Stimulated activated CD8-positive, alpha-beta memory T cell treated with anti-CD3 and anti-CD28 coated beads, Interleukin-7, amount 100 ng/mL, for 4 hours (primary cell): ENCODE results near the gene SFMBT2.
A peak's percentile ranks its signal among the peaks of the same experiment; 100 is the strongest.

ENCODE experiments used
- DNase-seq, 2 donors: peaks; one replicate each; pipeline ENCODE4 v3.0.0-alpha.2; 2020; ENCODE audit warnings: low read depth in 2 of 2

SFMBT2 gene

DNA sequence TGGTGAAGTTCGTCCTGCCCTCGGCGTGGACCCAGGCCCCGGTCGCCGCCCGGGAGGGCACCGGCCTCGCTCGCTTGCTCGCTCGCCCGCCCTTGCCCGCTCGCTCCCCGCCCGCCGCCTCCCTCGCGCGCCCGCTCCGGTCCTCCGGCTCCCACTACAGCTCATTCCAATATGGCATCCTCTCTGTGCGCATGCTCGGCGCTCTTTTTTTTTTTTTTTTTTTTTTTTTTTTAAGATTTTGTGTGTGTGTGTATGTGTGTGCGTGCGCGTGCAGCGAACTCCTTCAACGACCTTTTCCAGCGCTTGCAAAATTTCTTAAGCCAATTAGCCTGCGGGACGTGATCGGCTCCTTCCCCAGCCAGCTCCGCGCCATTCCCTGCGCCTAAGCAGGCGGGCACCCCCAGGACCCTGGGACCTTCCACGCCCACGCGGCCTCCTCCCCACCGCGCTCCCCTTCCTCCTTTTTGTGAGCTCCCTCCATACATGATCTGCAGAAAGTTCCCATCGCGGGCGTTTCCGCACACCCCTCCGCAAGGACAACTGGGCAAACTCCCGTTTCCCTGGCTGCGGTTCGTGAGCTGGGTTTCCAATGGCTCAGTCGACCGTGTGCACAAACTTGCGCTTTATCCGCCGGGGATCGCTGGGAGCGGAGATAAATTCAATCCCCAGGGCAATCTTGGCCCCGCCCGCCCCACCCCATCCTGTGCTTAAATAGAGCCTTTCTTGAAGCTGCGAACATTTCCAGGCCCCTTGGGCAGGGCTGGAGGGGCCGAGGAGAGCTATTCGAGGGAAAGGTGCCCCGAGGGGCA lies at the start of gene SFMBT2:
TSS of gene SFMBT2 (minus strand) at position 173 of the 809 bp plus-strand sequence. CDS start 29,136 bp downstream, outside the sequence.
- peak in 1 of 2 donors; percentile 58 for DNase-seq

- DNase-seq, result no peak
Observed at GRCh38 chr10:7460006-7460405, 49.2 kb upstream of the SFMBT2 start.

DNA sequence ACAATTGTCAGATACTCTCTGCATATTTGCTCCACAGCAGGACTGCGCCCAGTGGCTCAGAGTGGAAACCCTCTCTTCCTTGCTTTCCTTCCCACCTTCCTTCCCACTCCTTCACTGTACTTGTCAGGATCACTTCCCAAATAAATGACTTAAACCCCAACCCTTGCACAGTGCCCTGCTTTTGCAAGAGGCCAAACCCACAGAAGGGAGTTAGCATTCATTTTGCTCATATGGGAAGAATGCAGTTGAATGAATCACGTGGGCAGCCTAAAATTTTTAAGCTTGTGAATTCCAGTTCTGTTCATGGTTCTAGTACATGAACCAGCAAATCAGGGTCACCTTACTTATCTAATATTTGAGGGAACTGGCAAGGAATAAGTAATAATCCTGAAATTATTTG lies 47.7 kb upstream of the SFMBT2 start:
- DNase-seq, result no peak

DNA sequence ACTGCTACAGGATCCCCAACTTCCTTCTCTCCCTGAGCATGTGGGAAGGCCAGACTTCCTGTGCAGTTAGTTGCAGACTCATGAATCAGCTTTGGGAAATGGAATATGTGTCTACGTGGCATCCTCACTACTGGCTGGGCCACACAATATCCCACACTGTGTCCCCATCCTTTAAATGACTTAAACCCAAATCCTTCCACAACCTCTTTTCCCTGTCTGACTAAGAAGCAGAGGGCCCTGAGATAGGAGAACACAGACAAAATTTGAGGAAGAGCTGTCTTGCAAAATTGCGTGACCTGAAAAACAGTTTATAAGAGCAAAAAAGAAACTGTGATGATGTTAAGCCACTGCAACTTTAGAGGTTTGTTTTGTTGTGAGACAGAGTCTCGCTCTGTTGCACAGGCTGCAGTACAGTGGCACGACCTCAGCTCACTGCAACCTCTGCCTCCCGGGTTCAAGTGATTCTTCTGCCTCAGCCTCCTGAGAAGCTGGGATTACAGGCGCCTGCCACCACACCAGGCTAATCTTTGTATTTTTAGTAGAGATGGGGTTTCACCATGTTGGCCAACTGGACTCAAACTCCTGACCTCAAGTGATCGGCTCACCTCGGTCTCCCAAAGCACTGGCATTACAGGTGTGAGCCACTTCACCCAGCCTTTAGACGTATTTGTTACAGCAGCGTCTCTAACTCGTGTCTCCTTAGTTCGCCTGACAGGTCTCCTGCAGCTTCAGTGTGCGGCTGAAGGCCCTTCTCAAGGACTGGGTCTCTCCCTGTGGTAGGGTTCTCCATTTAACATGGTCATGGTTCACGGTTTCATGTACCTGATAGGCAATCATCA lies 46.9 kb upstream of the SFMBT2 start:
- no peak for DNase-seq

- no peak for DNase-seq
Observed at GRCh38 chr10:7449063-7449695, 38.3 kb upstream of the SFMBT2 start.

- no peak for DNase-seq
Observed at GRCh38 chr10:7445474-7446185, 34.8 kb upstream of the SFMBT2 start.

DNA sequence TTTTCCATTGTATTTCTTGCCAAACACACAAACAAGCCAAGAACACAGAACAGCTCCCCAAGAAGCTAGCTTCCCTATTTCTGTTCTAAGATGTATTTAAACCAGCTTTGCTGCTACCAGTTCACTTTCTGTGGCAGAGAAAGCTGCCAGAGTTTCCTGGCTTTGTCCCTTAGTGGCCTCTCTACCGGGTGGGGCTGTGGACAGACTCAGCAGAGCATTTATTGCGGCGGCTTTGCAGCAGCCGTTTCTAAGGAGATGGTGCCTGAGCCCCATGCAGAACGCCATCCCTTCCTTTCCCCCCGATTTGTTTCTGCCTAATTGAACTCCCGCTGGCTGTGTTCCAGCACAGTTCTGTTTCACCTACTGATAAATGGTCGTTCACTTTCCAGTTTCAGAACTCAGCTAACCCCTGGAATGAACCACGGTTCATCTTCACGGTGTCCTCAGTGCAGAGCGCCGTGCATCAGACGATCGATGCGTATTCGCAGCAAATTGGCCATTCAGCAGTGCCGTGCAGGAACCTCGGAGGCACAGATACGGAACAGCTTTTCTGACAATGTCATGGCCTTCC lies 33.8 kb upstream of the SFMBT2 start:
- no peak for DNase-seq

GRCh38 chr10:7443036-7443435 lies 32.2 kb upstream of the SFMBT2 start:
- no peak for DNase-seq

GRCh38 chr10:7441403-7442147 lies 30.7 kb upstream of the SFMBT2 start:
- no peak for DNase-seq

GRCh38 chr10:7439696-7440095 lies 28.9 kb upstream of the SFMBT2 start:
- DNase-seq, result no peak

DNA sequence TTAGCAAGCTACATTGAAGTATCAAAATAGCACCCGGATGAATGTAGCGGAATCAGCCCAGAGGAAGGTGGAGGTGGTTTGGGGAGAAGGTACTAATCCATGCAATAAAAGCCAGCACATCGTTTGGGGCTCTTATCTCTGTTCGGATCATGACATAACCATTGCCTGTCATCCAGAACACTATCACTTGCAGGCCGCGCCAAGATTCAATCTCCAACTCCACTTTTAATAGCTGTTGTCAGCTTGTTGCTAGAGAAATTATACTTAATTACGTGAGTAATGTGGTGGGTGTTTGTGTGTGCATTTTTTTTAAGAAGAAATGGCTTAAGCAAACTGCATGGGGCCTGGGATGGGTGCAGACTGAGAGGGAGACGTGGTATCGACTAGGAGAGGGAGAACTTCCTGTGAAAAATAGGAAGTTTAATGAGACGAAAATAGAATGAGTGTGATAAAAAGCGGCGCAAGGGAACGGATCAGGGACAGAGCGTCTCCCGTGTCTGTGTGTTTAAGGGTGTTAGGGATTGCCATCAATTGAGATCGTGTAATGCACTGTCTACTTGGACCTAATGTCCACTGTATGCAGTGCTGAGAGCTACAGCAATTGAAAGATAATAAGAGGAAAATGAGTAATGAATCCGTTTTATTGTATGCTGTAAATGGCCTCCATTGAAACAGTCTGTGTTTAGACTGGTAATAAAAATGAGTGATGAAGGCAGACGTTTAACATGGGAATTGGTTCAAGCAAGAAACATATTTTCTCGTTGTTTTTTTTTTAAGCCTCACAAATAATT lies 27.6 kb upstream of the SFMBT2 start:
- no peak for DNase-seq

DNA sequence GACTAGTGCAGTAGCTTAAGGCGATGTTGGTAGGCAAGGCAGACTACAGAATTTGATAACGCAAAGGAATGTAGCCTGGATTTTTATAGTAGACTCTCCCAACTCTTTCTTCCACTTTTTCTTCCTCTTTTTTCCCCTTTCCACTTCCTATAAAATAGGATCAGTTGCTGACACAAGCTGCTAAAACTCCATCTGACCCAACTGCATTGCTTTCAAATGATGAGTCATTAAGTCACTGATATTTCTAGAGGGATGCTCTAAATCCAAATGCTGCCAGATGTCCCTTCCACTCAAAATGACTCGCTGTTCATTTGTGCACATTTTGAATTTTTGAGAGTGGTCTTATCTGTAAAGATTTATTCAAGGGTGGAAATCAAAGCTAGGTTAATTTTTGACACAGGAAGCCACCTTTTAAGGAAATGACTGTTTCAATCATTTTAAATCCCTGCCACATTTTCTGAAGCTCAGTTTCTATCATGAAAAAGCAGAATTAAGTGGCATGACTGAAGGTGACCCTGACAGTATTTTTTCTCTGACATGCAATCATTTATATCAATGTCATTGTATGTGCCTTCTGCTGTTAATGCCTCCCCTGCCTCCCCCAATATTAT lies 25.8 kb upstream of the SFMBT2 start:
- no peak for DNase-seq

DNA sequence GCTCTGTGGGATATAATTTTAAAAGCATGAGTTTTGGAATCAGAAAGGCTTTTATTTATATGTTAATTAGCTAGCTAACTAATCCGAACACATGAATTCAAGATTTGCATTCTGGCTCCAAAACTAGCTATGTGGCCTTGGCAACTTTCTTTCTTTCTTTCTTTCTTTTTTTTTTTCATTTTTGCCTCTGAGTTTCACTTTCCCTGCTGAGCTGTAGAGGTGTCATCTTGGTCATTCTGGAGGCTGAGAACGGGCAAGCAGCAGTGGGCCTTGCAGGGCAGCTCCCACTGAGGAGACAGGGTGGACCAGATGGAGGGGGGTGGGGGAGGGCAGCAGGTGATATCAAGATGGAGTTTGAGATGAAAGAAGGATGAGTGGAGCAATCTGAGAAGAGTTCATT lies 24.8 kb upstream of the SFMBT2 start:
- DNase-seq, result no peak

GRCh38 chr10:7434378-7434777 lies 23.5 kb upstream of the SFMBT2 start:
- DNase-seq, result no peak

- DNase-seq, result no peak
Observed at GRCh38 chr10:7433861-7434260, 23.0 kb upstream of the SFMBT2 start.

DNA sequence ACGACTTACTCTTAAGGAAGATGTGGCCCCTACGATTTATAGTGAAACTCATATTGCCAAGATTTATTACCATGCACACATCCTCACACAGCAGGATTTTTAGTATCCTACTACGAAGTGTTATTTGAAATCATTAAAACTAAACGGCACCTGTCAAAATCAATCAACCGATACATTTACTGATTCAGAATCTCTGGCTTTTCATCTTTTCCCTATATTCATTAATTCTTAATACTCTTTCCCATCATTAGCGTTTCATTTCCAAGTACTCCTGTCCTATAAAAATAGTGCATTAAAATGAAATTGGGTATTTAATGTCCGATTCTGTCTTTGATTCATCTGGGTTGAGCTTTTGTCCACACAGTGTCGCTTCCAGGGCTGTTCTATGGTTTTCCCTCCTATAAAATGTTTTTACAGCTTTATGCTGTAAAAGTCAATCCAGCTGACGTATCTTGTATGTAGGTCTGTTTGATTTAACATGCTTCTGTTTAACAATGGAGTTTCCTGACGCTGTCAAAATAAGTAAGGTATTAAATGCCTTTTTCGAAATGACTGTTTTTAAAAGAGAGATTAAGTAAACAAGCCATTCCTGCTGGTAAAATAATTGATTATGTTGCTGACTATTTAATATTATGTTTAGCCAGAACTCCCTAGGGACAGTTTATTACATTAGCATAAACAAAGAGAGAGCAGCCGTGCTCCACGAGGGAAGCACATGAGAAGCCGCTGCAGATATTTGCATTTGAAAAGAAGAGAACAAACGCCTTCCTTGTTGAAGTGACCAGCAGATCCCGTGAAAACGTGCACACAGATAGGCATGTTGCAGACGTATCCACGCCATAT lies 22.3 kb upstream of the SFMBT2 start:
- no peak for DNase-seq

DNA sequence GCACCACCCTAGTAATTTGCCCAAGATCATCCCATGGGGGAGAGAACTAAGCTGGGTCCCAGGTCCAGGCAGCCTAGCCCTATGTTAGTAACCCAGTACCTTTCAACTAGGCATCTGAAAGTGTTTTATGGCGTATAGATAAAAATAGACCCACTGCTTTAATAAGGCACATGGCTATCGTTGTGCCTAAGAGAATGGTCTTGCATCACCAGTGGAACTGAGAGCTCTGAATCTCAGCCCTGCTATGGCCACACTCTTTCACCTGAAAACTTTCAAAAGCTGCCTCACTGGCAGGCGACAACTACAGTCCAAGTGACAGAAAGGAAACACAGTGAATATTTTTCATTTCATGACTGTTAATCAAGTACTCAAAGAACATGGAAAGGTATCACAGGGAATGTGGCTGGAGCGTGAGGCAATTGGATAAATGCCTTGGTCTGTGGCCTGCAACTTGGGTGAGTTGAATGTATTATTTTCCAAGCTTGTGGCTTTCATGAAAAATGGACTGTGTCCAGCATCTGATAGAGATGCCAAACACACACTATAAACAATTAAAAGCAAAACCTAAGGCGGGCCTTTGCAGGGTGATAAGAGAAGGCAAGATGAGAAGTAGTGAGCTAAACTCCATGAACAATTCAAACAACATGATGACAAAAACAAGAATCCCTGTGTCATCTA lies 18.0 kb upstream of the SFMBT2 start:
- DNase-seq, result no peak

DNA sequence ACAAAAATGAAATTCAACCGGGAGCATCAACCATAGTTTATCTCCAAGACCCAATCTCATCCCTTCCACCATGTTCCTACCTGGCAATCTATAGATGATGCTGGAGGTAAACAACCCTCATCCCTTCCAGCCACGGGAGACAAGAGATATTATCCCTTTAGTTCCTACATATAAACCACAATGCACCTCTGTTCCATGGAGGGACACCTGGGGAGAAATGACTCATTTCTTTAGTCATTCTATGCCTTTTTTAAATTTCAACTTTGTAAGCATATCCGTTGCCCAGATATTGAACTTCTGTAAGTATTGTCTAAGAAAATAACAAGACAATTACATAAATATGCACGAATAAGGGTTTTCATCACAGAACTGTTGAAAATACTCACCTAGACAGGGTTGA lies 15.5 kb upstream of the SFMBT2 start:
- no peak for DNase-seq
